IPS-15b (cell line): ENCODE data around the gene SRRM2.

Experiments used
- H3K27me3 ChIP-seq: one replicate; pipeline ENCODE4 v1.6.1; 2013; ENCODE audit warnings: low read length; ENCODE audit not compliant: control insufficient read depth, insufficient read depth
- H3K36me3 ChIP-seq: one replicate; pipeline ENCODE4 v1.6.1; 2013; ENCODE audit warnings: low read length; ENCODE audit not compliant: control insufficient read depth, insufficient read depth
- H3K4me1 ChIP-seq: one replicate; pipeline ENCODE4 v1.6.1; 2013; ENCODE audit warnings: mild to moderate bottlenecking, low read length; ENCODE audit not compliant: control insufficient read depth, insufficient read depth
- H3K4me3 ChIP-seq: one replicate; pipeline ENCODE4 v1.5.1; 2013; ENCODE audit warnings: low read depth, low read length
- H3K9ac ChIP-seq: one replicate; pipeline ENCODE4 v1.6.1; 2013; ENCODE audit warnings: low read depth, mild to moderate bottlenecking, low read length
- H3K9me3 ChIP-seq: one replicate; pipeline ENCODE4 v1.6.1; 2013; ENCODE audit warnings: mild to moderate bottlenecking, low read length; ENCODE audit not compliant: control insufficient read depth, insufficient read depth

The SRRM2 gene

DNA sequence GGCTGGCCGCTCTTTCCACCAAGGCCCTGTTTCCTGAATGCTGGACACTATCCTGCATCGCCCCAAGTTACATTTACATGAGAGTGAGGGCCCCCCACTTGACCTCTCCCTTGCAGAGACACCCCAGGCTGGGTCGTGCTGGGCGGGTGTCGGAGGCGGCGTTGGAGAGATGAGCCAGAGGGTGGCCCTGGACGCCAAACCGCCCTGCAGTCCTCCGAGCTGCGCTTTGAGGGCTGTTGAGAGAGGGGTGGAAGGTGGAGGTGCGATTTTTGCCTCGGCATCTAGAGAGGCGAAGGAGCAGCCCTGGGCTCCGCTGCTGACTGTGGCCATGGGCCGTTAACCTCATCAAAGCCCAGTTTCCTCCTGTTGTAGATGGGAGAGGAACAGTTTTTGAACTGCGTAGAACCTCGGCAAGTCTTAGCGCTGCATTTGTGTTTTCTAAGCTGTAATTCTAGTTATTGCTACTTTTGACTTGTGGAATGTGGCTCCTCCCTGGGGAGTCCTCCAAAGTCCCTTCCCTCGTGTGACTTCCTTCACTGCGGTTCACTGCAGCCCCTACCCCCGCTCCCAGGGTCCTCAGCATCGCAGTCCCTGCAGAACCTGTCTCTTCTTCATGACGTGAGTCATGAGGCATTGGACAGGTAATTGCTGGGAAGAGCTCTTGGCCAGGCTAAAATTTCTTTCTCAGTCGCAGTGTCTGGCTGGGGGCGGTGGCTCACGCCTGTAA lies 25.6 kb downstream of the SRRM2 start:
- Histone ChIP-seq H3K4me1 (peaks cover 7% of the 10 kb centered on the region), H3K27me3 (no peaks in the 10 kb centered on the region), H3K9ac (peak overlapping the region; percentile 100), H3K4me3 (peak overlapping the region; percentile 95), H3K36me3 (peaks cover 26% of the 10 kb centered on the region), H3K9me3 (no peaks in the 10 kb centered on the region)

DNA sequence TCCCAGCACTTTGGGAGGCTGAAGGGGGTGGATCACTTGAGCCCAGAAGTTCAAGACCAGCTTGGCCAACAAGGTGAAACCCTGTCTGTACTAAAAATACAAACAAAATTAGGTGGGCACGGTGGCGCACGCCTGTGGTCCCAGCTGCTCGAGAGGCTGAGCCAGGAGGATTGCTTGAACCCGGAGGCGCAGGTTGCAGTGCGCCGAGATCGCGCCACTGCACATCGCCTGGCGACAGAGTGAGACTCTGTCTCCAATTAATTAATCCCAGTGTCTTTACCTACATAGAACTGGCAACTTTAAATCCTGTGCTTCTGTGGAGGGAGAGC lies 26.2 kb downstream of the SRRM2 start:
- Histone ChIP-seq H3K9ac (no peak overlapping the region), H3K4me3 (peak overlapping the region; percentile 95), H3K27me3 (no peaks in the 10 kb centered on the region), H3K36me3 (peaks cover 21% of the 10 kb centered on the region), H3K9me3 (no peaks in the 10 kb centered on the region), H3K4me1 (peaks cover 7% of the 10 kb centered on the region)

DNA sequence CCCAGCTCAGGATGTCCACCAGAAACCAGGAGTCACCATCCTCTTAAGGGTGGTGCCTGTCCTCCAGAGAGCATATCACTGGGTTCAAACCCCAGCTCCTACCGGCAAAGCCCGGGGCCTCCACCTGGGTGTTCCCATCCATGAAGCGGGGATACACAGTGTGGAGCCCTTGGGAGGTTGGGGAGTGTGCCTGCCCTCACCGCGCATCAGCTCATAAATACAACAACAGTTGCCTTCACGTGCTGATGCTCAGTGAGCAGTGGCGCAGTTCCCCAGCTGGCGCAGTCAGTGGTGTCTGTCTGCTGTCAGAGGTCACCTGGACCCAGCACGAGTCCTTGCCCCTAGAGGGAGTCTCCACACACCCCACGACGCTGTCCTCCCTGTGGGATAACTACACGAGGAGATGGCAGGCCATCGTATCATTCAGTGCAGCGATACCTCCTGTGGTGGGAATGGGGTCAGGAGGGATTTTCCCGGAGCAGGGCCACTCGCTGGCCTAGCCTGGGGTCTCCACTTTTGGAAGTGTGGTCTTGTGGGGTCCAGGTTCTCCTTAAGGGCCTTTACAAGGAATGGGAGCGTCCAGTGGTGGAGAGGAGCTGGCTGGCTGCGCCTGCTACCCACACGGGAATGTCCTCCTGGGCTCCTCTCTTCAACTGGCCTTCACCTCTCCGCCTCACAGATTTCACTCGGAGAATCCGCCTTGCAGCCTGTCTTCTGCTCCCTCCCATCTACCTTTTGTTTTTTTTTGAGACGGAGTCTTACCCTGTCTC lies 26.9 kb downstream of the SRRM2 start:
- Histone ChIP-seq H3K36me3 (peaks cover 15% of the 10 kb centered on the region), H3K4me3 (no peak overlapping the region), H3K9ac (no peak overlapping the region), H3K9me3 (no peaks in the 10 kb centered on the region), H3K4me1 (peaks cover 7% of the 10 kb centered on the region), H3K27me3 (peaks cover 3% of the 10 kb centered on the region)

GRCh38 chr16:2779978-2780898 lies 27.8 kb downstream of the SRRM2 start:
- H3K9ac ChIP-seq, result no peak overlapping the region

GRCh38 chr16:2782583-2783351 lies 30.3 kb downstream of the SRRM2 start:
- Histone ChIP-seq H3K27me3 (peaks cover 18% of the 10 kb centered on the region), H3K9me3 (no peaks in the 10 kb centered on the region), H3K4me3 (no peak overlapping the region), H3K4me1 (no peaks in the 10 kb centered on the region), H3K36me3 (no peaks in the 10 kb centered on the region), H3K9ac (no peak overlapping the region)

More at GRCh38 chr16:2779978-2780898, 27.8 kb downstream of the SRRM2 start:
- peaks cover 7% of the 10 kb centered on the region for H3K4me1 ChIP-seq
- H3K27me3 ChIP-seq, result peaks cover 9% of the 10 kb centered on the region
- H3K4me3 ChIP-seq, result no peak overlapping the region
- H3K9me3 ChIP-seq, result no peaks in the 10 kb centered on the region
- H3K36me3 ChIP-seq, result peaks cover 7% of the 10 kb centered on the region

DNA sequence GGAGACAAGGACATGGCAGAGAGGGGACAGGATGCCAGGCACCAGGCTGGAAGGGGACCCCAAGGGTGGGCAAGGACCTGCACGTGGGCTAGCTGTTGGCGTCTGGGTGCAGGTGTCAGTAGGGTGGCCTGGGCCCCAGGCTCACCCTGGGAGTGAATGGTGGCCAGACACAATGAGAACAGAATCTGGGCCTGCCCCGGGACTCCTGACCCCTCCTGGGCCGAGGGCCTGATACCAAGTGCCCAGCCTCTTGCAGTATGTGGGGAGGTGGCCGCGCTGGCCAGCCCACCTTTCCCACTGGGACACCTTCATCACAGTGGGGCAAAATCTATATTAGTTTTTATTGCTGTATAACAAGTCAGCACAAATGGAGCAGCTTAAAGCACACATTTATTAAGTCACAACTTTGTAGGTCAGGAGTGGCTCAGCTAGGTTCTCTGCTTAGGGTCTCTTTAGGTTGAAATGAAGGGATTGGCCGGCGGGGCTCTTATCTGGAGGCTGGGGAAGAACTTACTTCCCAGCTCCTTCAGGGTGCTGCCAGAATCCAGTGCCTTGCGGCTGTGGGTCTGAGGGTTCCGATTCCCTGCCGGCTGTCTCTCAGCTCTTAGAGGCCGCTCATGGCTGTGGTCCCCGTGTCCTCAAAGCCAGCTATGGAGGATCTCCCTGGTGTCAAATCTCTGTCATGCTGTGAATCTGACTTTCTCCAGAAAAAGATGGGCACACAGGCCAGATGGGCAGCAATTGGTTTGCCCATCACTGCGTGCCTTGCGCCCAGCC lies 31.3 kb downstream of the SRRM2 start:
- Histone ChIP-seq H3K36me3 (no peaks in the 10 kb centered on the region), H3K4me3 (no peak overlapping the region), H3K27me3 (peaks cover 18% of the 10 kb centered on the region), H3K9ac (no peak overlapping the region), H3K9me3 (no peaks in the 10 kb centered on the region), H3K4me1 (no peaks in the 10 kb centered on the region)

GRCh38 chr16:2784358-2785100 lies 32.1 kb downstream of the SRRM2 start:
- Histone ChIP-seq H3K36me3 (no peaks in the 10 kb centered on the region), H3K9ac (no peak overlapping the region)

DNA sequence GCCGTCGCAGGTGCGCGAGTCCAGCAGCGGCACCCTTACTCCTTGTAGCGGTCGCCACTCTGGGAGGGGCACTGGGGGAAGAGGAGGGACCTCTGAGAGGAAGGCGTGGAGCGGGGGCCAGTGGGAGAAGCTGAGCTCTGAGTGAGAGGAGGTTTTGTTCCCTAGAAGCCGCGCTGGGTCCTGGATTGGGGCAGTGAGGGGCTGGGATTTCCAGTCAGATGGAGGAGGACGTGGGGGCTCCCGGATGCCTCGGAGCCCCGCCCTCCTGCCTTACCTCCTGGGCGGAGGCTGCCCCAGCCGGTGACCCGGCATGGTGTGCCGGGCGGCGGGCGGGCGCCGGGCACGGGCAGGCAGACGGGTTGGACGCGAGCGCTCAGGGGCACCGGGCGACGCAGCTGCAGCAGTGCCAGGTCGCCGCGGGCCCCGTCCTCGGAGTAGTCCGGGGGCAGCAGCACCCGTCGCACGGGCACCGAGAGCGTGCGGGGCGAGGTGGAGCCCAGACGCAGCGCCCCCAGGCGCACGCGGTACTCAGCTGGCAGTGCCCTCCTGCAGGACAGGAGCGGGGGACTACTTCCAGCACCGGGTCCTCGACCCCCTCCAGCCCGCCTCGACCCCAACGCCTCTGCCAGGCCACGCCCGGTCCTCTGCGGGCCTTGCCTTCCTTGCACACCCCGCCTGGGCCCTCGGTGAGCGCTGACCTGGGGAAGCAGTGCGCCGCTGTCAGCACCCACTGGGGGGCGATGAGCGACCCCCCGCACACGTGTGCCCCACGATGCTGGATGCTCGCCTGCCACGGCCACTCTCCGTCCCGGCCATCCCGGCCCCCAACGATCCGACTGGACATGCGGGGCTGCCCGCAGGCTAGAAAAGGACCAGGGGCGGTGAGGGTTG lies 32.9 kb downstream of the SRRM2 start:
- H3K27me3 ChIP-seq, result peaks cover 18% of the 10 kb centered on the region
- peak overlapping the region; percentile 50 for H3K4me3 ChIP-seq
- peak overlapping the region; percentile 5 for H3K9ac ChIP-seq
- H3K36me3 ChIP-seq, result no peaks in the 10 kb centered on the region
- no peaks in the 10 kb centered on the region for H3K9me3 ChIP-seq
- H3K4me1 ChIP-seq, result no peaks in the 10 kb centered on the region

More at GRCh38 chr16:2784358-2785100, 32.1 kb downstream of the SRRM2 start:
- Histone ChIP-seq H3K9me3 (no peaks in the 10 kb centered on the region), H3K4me1 (no peaks in the 10 kb centered on the region), H3K4me3 (peak overlapping the region; percentile 50), H3K27me3 (peaks cover 18% of the 10 kb centered on the region)

- no peaks in the 10 kb centered on the region for H3K36me3 ChIP-seq
- H3K4me1 ChIP-seq, result no peaks in the 10 kb centered on the region
- H3K9ac ChIP-seq, result no peak overlapping the region
- H3K4me3 ChIP-seq, result no peak overlapping the region
- H3K27me3 ChIP-seq, result peaks cover 18% of the 10 kb centered on the region
- H3K9me3 ChIP-seq, result no peaks in the 10 kb centered on the region
Observed at GRCh38 chr16:2786061-2786825, 33.8 kb downstream of the SRRM2 start.
